GM12878 (cell line): ENCODE measurements around the gene DDX52.

Experiments used
- FOS ChIP-seq: IDR thresholded peaks from 3 replicates; pipeline ENCODE4 v1.6.1; 2011; ENCODE audit warnings: borderline replicate concordance; ENCODE audit not compliant: insufficient read length; ENCODE audit errors: extremely low read depth
- GABPA ChIP-seq: IDR thresholded peaks from 2 replicates; pipeline ENCODE4 v1.6.1; 2014; ENCODE audit warnings: antibody characterized with exemption, low read depth, mild to moderate bottlenecking, inconsistent platforms
- PML ChIP-seq: IDR thresholded peaks from 2 replicates; pipeline ENCODE4 v1.6.1; 2012; ENCODE audit warnings: low read length, inconsistent platforms
- POLR2A ChIP-seq: IDR thresholded peaks from 2 replicates; pipeline ENCODE4 v1.6.1; 2011; ENCODE audit warnings: low read depth, mild to moderate bottlenecking, low read length
- SMC3 ChIP-seq: IDR thresholded peaks from 2 replicates; pipeline ENCODE4 v1.6.1; 2011; ENCODE audit warnings: low read length, improper control_type of control experiment, borderline replicate concordance
- TCF7 ChIP-seq: IDR thresholded peaks from 2 replicates; pipeline ENCODE4 v1.6.1; 2014; ENCODE audit warnings: antibody characterized with exemption, borderline replicate concordance
- YBX1 ChIP-seq: fragments of 450-650 bp; IDR thresholded peaks from 2 replicates; pipeline ENCODE4 v1.6.1; 2016; ENCODE audit warnings: antibody characterized with exemption
- TF ChIP-seq, protein P1 (sequence below): IDR thresholded peaks from 2 replicates; pipeline ENCODE4 v1.6.1; 2012; ENCODE audit warnings: low read depth, low read length, improper control_type of control experiment
- TF ChIP-seq, protein P2 (sequence below), 3 experiments: IDR thresholded peaks in 2 of 3; conservative IDR thresholded peaks in 1 of 3; 2 replicates each; pipeline ENCODE4 v1.5.1; 2011; ENCODE audit warnings: low read depth in 3 of 3, low read length in 3 of 3, mild to moderate bottlenecking in 3 of 3, control low read depth in 2 of 3, moderate library complexity in 2 of 3, inconsistent platforms in 1 of 3, mixed read lengths in 1 of 3; ENCODE audit not compliant: control insufficient read depth in 2 of 3, insufficient read depth in 1 of 3; ENCODE audit errors: extremely low read depth in 1 of 3

DNA sequence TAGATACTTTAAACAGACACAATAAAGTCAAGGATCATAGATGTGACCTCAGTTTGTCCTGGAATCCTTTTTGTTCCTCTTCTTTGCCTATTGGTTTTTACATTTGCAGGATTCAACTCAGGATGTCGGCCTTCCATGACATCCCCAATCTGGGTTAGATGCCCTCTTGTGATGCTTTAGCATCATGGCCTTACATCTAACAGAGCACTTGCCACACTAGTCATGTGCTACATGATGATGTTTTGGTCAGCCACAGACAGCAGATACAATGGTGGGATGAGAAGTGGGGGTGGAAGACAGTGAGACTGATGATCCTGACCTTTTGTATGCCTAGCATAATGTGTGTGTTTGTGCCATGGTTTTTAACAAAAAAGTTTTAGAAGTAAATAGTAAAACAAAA, 32.3 kb downstream of the DDX52 start:
- TF ChIP-seq TCF7 (no peak), FOS (no peak), YBX1 (no peak), SMC3 (no peak), GABPA (no peak), PML (no peak), POLR2A (no peak)
- TF ChIP-seq, protein P1, sequence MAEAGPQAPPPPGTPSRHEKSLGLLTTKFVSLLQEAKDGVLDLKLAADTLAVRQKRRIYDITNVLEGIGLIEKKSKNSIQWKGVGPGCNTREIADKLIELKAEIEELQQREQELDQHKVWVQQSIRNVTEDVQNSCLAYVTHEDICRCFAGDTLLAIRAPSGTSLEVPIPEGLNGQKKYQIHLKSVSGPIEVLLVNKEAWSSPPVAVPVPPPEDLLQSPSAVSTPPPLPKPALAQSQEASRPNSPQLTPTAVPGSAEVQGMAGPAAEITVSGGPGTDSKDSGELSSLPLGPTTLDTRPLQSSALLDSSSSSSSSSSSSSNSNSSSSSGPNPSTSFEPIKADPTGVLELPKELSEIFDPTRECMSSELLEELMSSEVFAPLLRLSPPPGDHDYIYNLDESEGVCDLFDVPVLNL: no peak
- TF ChIP-seq, protein P2, sequence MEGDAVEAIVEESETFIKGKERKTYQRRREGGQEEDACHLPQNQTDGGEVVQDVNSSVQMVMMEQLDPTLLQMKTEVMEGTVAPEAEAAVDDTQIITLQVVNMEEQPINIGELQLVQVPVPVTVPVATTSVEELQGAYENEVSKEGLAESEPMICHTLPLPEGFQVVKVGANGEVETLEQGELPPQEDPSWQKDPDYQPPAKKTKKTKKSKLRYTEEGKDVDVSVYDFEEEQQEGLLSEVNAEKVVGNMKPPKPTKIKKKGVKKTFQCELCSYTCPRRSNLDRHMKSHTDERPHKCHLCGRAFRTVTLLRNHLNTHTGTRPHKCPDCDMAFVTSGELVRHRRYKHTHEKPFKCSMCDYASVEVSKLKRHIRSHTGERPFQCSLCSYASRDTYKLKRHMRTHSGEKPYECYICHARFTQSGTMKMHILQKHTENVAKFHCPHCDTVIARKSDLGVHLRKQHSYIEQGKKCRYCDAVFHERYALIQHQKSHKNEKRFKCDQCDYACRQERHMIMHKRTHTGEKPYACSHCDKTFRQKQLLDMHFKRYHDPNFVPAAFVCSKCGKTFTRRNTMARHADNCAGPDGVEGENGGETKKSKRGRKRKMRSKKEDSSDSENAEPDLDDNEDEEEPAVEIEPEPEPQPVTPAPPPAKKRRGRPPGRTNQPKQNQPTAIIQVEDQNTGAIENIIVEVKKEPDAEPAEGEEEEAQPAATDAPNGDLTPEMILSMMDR (IDR thresholded peaks at IDR 0.05 in 2 of 3, conservative IDR thresholded peaks at IDR 0.05 in 1 of 3; ENCODE audit: control insufficient read depth in 2 of 3, extremely low read depth in 1 of 3, insufficient read depth in 1 of 3, low read depth in 3 of 3, low read length in 3 of 3): no peak
